Testis (tissue), 2 donors: ENCODE results near the gene PRM1.

Experiments
- CTCF ChIP-seq, 3 experiments: fragments of 450-650 bp in 2 of 3; fragments of 200-600 bp in 1 of 3; sonication (generic) in 1 of 3; IDR thresholded peaks; one replicate each; pipeline ENCODE4 v1.5.1; 2016 to 2019; ENCODE audit warnings: antibody characterized with exemption in 3 of 3, mild to moderate bottlenecking in 2 of 3, moderate library complexity in 1 of 3
- POLR2A ChIP-seq: fragments of 450-650 bp; IDR thresholded peaks from one replicate; pipeline ENCODE4 v1.6.1; 2017; ENCODE audit warnings: antibody characterized with exemption, mild to moderate bottlenecking, moderate library complexity

- TF ChIP-seq CTCF (IDR thresholded peaks at IDR 0.05) (no peak), POLR2A (no peak)
Measured at GRCh38 chr16:11250786-11251524, 30.2 kb downstream of the PRM1 start.
